ENCODE measurements around the gene RPS21. TPM values are rescaled to one million over a fixed set of nuclear protein-coding genes. Genes with fewer than 3 reads are reported as not detected.

Gene RPS21
- total and polyA plus RNA-seq, 2 experiments from 2014 or later, result 639 to 1,039 TPM

DNA sequence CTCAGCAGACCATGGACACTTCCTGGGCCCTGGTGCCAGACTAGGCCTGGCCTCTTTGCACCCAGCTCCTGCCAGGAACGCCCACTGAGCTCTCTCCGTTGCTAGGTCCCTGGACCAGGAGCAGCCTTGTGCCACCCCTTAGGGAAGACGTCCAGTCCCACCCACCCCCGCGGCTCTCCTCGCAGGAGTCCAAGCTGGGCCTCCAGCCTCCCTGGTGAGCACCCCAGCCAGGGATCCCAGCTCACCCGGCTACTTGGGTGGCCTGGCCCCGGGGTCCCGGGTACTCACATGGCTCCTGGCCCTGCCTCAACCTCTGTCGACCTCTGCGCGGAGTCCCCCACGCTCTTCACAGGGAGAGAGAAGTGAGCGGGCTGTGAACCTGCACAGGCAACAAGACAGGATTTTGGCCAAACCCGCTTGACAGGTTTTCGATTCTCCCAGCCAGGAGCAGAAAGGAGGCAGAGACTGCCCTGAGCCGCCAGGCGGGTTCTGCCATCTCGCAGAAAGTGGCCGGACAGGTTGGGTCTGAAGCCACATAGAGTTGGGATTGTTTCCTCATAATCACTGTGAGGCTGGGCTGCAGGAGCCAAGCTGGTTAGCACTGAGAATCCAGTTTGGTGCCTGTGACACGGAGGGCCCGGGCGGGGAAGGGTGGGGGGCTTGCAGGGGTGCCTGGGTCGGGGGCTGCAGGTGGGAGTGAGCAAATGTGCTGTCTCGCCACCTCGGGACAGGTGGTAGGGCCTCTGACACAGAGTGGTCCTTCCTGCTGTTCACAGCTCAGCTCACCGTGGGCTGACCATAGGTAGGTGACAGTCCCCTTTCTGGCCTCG, 40.5 kb downstream of the RPS21 start, which contains the start of gene RBBP8NL:
TSS of gene RBBP8NL (minus strand) at position 368 of the 830 bp plus-strand sequence. CDS start 7,892 bp downstream, outside the sequence.
- Histone ChIP-seq H4K20me1 (ENCODE audit: insufficient read depth) (no peaks in the 10 kb centered on the region), H2AFZ (no peak within 1 kb of the TSS), H3K4me1 (ENCODE audit: insufficient read depth) (no peaks in the 10 kb centered on the region), H3K27me3 (replicated peaks; ENCODE audit: insufficient read depth) (peaks cover 12% of the 10 kb centered on the region), H3K27ac (no peak within 1 kb of the TSS), H3K4me3 (no peak within 1 kb of the TSS), H3K9me3 (ENCODE audit: low read depth) (no peaks in the 10 kb centered on the region), H3K9me2 (ENCODE audit: insufficient read depth) (no peaks in the 10 kb centered on the region), H3K36me3 (ENCODE audit: low read depth) (no peaks in the 10 kb centered on the region), H3K9ac (no peak within 1 kb of the TSS), H3K79me2 (ENCODE audit: insufficient read depth) (no peaks in the 10 kb centered on the region), H3F3A (ENCODE audit: insufficient read depth) (no peaks in the 10 kb centered on the region), H3K4me2 (ENCODE audit: unreplicated experiment) (no peak within 1 kb of the TSS)
- in situ Hi-C loops (cut with MboI), result no loop called here
- WGBS, 2 experiments (ENCODE audit: low coverage in 1 of 2, low lambda C conversion rate in 2 of 2, missing lambda C conversion rate in 2 of 2), result 52 to 56% methylated on average over 17 to 26 of the region's 28 CpGs
- no peak for DNase-seq
- TF ChIP-seq EZH2 (IDR thresholded peaks at IDR 0.05; ENCODE audit: insufficient read depth, poor library complexity, severe bottlenecking) (no peak), EZH2phosphoT487 (IDR thresholded peaks at IDR 0.05; ENCODE audit: insufficient read depth, low read depth) (no peak)

DNA sequence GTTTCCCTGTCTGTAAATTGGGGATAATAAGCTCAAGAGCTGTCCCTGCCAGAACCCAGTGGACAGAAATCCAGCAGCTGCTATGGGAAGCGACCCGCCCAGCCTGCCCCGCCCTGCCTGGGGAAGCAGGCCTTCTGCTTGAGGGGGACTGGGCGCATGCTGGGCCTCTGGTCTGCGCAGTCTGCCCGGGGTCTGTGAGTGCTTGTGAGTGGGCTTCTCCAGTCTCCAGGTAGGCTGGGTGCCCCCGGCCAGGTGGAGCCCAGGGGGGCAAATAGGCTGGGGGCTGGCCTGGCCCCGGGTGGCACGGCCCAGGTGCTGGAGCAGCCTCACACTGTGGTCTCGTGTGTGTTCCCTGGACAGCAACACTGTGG, 41.1 kb downstream of the RPS21 start:
- Histone ChIP-seq H4K20me1 (ENCODE audit: insufficient read depth) (no peaks in the 10 kb centered on the region), H3K9me3 (ENCODE audit: low read depth) (no peaks in the 10 kb centered on the region), H3K27ac (no peak overlapping the region), H3K36me3 (ENCODE audit: low read depth) (no peaks in the 10 kb centered on the region), H3K79me2 (ENCODE audit: insufficient read depth) (no peaks in the 10 kb centered on the region), H3K4me1 (ENCODE audit: insufficient read depth) (no peaks in the 10 kb centered on the region), H3K4me2 (ENCODE audit: unreplicated experiment) (no peak overlapping the region), H3K9me2 (ENCODE audit: insufficient read depth) (no peaks in the 10 kb centered on the region), H2AFZ (no peak overlapping the region), H3F3A (ENCODE audit: insufficient read depth) (no peaks in the 10 kb centered on the region), H3K4me3 (no peak overlapping the region), H3K27me3 (replicated peaks; ENCODE audit: insufficient read depth) (peaks cover 14% of the 10 kb centered on the region), H3K9ac (no peak overlapping the region)
- no peak for DNase-seq
- TF ChIP-seq EZH2 (IDR thresholded peaks at IDR 0.05; ENCODE audit: insufficient read depth, poor library complexity, severe bottlenecking), result no peak
- TF ChIP-seq EZH2phosphoT487 (IDR thresholded peaks at IDR 0.05; ENCODE audit: insufficient read depth, low read depth), result no peak
- in situ Hi-C loops (cut with MboI), result no loop called here
- WGBS, 2 experiments (ENCODE audit: low coverage in 1 of 2, low lambda C conversion rate in 2 of 2, missing lambda C conversion rate in 2 of 2), result 26 to 40% methylated on average over 6 to 8 of the region's 10 CpGs

DNA sequence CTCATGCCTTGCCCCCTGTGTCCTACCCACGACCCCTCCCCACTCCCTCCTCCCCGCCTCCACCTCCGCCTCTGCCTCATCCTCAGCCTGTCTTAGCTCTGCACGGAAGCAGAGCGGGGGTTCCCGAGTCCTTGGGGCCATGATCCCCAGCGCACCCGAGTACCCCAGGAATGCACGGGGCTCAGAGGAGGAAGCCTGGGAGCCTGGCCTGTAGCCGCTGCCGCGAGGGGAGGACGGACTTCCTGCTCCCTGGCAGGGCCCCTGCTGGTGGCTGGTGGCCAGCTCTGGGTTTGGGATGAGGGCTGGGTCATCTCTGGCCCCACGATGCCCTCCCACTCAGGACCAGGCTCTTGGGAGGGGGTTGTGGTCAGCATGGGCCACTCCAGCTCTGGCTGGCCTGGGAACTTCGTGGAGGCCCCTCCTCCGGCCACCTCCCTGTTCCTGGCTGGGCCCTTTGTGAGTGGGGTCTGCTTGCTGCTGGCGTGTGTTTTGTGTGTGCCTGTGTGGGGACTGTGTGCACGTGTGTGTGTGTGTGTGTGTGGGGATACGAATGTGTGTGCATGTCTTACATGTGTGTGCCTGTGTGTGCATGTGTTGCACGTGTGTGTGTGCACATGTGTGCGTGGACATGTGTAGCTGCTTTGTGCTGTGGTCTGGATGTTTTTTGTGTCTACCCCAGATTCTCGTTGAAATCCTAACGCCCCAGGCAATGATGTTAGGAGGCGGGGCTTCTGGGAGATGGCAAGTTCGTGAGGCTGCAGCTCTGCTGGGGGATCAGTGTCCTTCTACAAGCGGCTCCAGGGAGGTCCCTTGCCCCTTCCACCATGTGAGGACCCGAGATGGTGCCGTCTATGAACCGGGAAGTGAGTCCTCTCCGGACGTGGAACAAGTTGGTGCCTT, 41.7 kb downstream of the RPS21 start:
- no peak for DNase-seq
- 11 to 12% methylated on average over 26 to 28 of the region's 31 CpGs for WGBS, 2 experiments (ENCODE audit: low coverage in 1 of 2, low lambda C conversion rate in 2 of 2, missing lambda C conversion rate in 2 of 2)
- Histone ChIP-seq H2AFZ (no peak overlapping the region), H3K27me3 (replicated peaks; ENCODE audit: insufficient read depth) (peaks cover 20% of the 10 kb centered on the region), H3K9me3 (ENCODE audit: low read depth) (no peaks in the 10 kb centered on the region), H4K20me1 (ENCODE audit: insufficient read depth) (no peaks in the 10 kb centered on the region), H3K4me1 (ENCODE audit: insufficient read depth) (no peaks in the 10 kb centered on the region), H3F3A (ENCODE audit: insufficient read depth) (no peaks in the 10 kb centered on the region), H3K9ac (no peak overlapping the region), H3K79me2 (ENCODE audit: insufficient read depth) (no peaks in the 10 kb centered on the region), H3K36me3 (ENCODE audit: low read depth) (no peaks in the 10 kb centered on the region), H3K9me2 (ENCODE audit: insufficient read depth) (no peaks in the 10 kb centered on the region), H3K27ac (no peak overlapping the region), H3K4me2 (ENCODE audit: unreplicated experiment) (no peak overlapping the region), H3K4me3 (no peak overlapping the region)
- in situ Hi-C loops (cut with MboI), result no loop called here
- TF ChIP-seq EZH2 (IDR thresholded peaks at IDR 0.05; ENCODE audit: insufficient read depth, poor library complexity, severe bottlenecking) (no peak), EZH2phosphoT487 (IDR thresholded peaks at IDR 0.05; ENCODE audit: insufficient read depth, low read depth) (no peak)

DNA sequence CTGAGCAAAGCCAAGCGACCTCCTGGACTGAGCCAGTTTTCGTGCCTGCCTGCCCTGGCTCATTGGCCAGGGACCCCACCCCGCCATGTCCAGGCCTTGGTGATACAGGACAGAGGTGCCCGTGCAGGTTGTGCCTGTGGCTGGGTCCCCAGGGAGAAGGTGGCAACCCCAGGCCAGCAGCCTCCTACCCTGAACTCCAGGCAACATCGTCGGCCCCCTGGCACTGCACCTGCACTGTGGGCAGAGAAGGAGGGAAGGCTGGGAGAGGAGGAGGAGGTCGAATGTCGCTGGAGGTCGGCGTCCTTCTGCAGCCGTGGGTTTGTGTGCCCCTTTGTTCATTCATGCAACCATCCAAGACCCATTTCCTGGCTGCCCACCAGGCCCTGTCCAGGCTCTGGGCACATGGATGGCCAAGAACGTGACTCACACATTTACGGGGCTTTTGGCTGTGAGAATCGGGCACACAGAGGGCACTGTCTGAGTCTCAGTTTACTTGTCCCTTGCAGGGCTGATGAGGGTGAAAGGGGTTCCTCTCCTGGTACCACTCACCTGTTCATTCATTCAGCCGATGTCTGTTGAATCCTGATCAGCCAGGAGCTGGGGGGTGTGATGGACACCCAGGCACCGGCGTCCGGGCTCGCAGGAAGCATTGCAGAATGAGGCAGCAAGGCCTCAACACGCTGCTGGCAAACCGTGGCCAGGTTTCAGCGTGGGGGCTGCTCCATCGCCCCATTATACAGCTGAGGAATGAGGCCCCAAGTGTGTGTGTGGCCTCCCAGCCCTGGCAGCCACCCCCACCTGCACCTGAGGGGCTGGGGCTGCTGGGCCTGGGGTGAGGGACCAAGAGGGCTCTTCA, 42.8 kb downstream of the RPS21 start:
- H3K27me3 ChIP-seq (replicated peaks; ENCODE audit: insufficient read depth), result peaks cover 31% of the 10 kb centered on the region
- no peaks in the 10 kb centered on the region for H3K36me3 ChIP-seq (ENCODE audit: low read depth)
- 55 to 58% methylated on average over 21 to 23 of the region's 23 CpGs for WGBS, 2 experiments (ENCODE audit: low coverage in 1 of 2, low lambda C conversion rate in 2 of 2, missing lambda C conversion rate in 2 of 2)
- DNase-seq, result no peak
- H3K9ac ChIP-seq, result no peak overlapping the region
- no peaks in the 10 kb centered on the region for H3K9me2 ChIP-seq (ENCODE audit: insufficient read depth)
- TF ChIP-seq EZH2 (IDR thresholded peaks at IDR 0.05; ENCODE audit: insufficient read depth, poor library complexity, severe bottlenecking) (no peak), EZH2phosphoT487 (IDR thresholded peaks at IDR 0.05; ENCODE audit: insufficient read depth, low read depth) (no peak)
- H3K27ac ChIP-seq, result no peak overlapping the region
- H3K79me2 ChIP-seq (ENCODE audit: insufficient read depth), result no peaks in the 10 kb centered on the region
- no peaks in the 10 kb centered on the region for H4K20me1 ChIP-seq (ENCODE audit: insufficient read depth)
- H3K4me1 ChIP-seq (ENCODE audit: insufficient read depth), result no peaks in the 10 kb centered on the region
- no peak overlapping the region for H3K4me2 ChIP-seq (ENCODE audit: unreplicated experiment)
- H3K4me3 ChIP-seq, result no peak overlapping the region
- H3F3A ChIP-seq (ENCODE audit: insufficient read depth), result no peaks in the 10 kb centered on the region
- no peak overlapping the region for H2AFZ ChIP-seq
- in situ Hi-C loops (cut with MboI), result no loop called here
- no peaks in the 10 kb centered on the region for H3K9me3 ChIP-seq (ENCODE audit: low read depth)

All from GM23248 (cell line).